H9 (cell line): ENCODE data around the gene BCAS3. TPM values are rescaled to one million over a fixed set of nuclear protein-coding genes. Genes with fewer than 3 reads are reported as not detected.

Experiments
- DNase-seq: peaks from one replicate; pipeline ENCODE4 v3.0.0-alpha.2; 2017
- H2AFZ ChIP-seq: one replicate; pipeline ENCODE4 v1.6.1; 2013; ENCODE audit warnings: mild to moderate bottlenecking, low read length, control low read depth, moderate library complexity
- H2AK5ac ChIP-seq: 2 replicates; pipeline ENCODE4 v1.6.1; 2013; ENCODE audit warnings: low read length, control low read depth, mixed read lengths; ENCODE audit not compliant: insufficient read length
- H2BK120ac ChIP-seq: one replicate; pipeline ENCODE4 v1.6.1; 2013; ENCODE audit warnings: low read depth, mild to moderate bottlenecking, low read length, control low read depth, inconsistent platforms; ENCODE audit not compliant: poor library complexity, severe bottlenecking
- H2BK12ac ChIP-seq: 2 replicates; pipeline ENCODE4 v1.6.1; 2013; ENCODE audit warnings: low read length, control low read depth, mixed read lengths, low read depth; ENCODE audit not compliant: insufficient read length
- H2BK15ac ChIP-seq: 2 replicates; pipeline ENCODE4 v1.6.1; 2013; ENCODE audit warnings: low read depth, low read length, control low read depth
- H2BK20ac ChIP-seq: one replicate; pipeline ENCODE4 v1.6.1; 2013; ENCODE audit warnings: low read depth, mild to moderate bottlenecking, low read length, control low read depth, inconsistent platforms; ENCODE audit not compliant: poor library complexity, severe bottlenecking
- H2BK5ac ChIP-seq: 2 replicates; pipeline ENCODE4 v1.6.1; 2013; ENCODE audit warnings: low read length, control low read depth, mixed read lengths; ENCODE audit not compliant: insufficient read length
- H3K14ac ChIP-seq: 2 replicates; pipeline ENCODE4 v1.6.1; 2013; ENCODE audit warnings: low read length, control low read depth; ENCODE audit not compliant: insufficient read depth
- H3K18ac ChIP-seq: 2 replicates; pipeline ENCODE4 v1.6.1; 2013; ENCODE audit warnings: low read depth, mild to moderate bottlenecking, mixed read lengths, low read length, control low read depth; ENCODE audit not compliant: insufficient read length
- H3K23ac ChIP-seq: 2 replicates; pipeline ENCODE4 v1.6.1; 2013; ENCODE audit warnings: low read length, control low read depth, mixed read lengths, low read depth; ENCODE audit not compliant: insufficient read length
- H3K23me2 ChIP-seq: 2 replicates; pipeline ENCODE4 v1.6.1; 2013; ENCODE audit warnings: low read depth, mild to moderate bottlenecking, mixed read lengths, low read length, control low read depth; ENCODE audit not compliant: insufficient read length, poor library complexity, severe bottlenecking
- H3K27ac ChIP-seq: 2 replicates; pipeline ENCODE4 v1.5.1; 2013; ENCODE audit warnings: low read length, control low read depth, mixed read lengths, low read depth; ENCODE audit not compliant: insufficient read length
- H3K27me3 ChIP-seq: 2 replicates; pipeline ENCODE4 v1.6.1; 2013; ENCODE audit warnings: low read length, control low read depth, inconsistent platforms; ENCODE audit not compliant: insufficient read depth
- H3K4ac ChIP-seq: 2 replicates; pipeline ENCODE4 v1.6.1; 2013; ENCODE audit warnings: low read depth, mild to moderate bottlenecking, control low read depth, inconsistent platforms, low read length, moderate library complexity
- H3K4me1 ChIP-seq: 2 replicates; pipeline ENCODE4 v1.6.1; 2013; ENCODE audit warnings: low read length, control low read depth, inconsistent platforms; ENCODE audit not compliant: insufficient read depth
- H3K4me2 ChIP-seq: 2 replicates; pipeline ENCODE4 v1.6.1; 2013; ENCODE audit warnings: low read length, control low read depth, mixed read lengths; ENCODE audit not compliant: insufficient read length, insufficient read depth
- H3K56ac ChIP-seq: 2 replicates; pipeline ENCODE4 v1.6.1; 2013; ENCODE audit warnings: low read depth, mild to moderate bottlenecking, mixed read lengths, low read length, control low read depth; ENCODE audit not compliant: insufficient read length
- H3K79me1 ChIP-seq: 2 replicates; pipeline ENCODE4 v1.6.1; 2013; ENCODE audit warnings: low read depth, mild to moderate bottlenecking, moderate library complexity, low read length, control low read depth, inconsistent platforms; ENCODE audit not compliant: insufficient read depth, poor library complexity, severe bottlenecking
- H3K79me2 ChIP-seq: 2 replicates; pipeline ENCODE4 v1.6.1; 2013; ENCODE audit warnings: low read length, control low read depth, inconsistent platforms; ENCODE audit not compliant: insufficient read depth
- H3K9ac ChIP-seq: 2 replicates; pipeline ENCODE4 v1.6.1; 2013; ENCODE audit warnings: low read length, control low read depth, mixed read lengths; ENCODE audit not compliant: insufficient read length; ENCODE audit errors: extremely low read depth
- H3K9me3 ChIP-seq: one replicate; pipeline ENCODE4 v1.6.1; 2013; ENCODE audit warnings: low read depth, low read length, inconsistent platforms; ENCODE audit not compliant: control insufficient read depth
- H3T11ph ChIP-seq: one replicate; pipeline ENCODE4 v1.6.1; 2013; ENCODE audit warnings: mild to moderate bottlenecking, low read length, control low read depth, inconsistent platforms
- H4K20me1 ChIP-seq: one replicate; pipeline ENCODE4 v1.6.1; 2013; ENCODE audit not compliant: control insufficient read depth, insufficient read length, insufficient read depth
- H4K5ac ChIP-seq: 2 replicates; pipeline ENCODE4 v1.6.1; 2013; ENCODE audit warnings: low read depth, mild to moderate bottlenecking, mixed read lengths, low read length, control low read depth; ENCODE audit not compliant: insufficient read length
- H4K8ac ChIP-seq: replicated peaks from 2 replicates; pipeline ENCODE4 v1.6.1; 2013; ENCODE audit warnings: low read length, control low read depth, mixed read lengths, low read depth; ENCODE audit not compliant: insufficient read length
- H4K91ac ChIP-seq: 2 replicates; pipeline ENCODE4 v1.6.1; 2013; ENCODE audit warnings: low read depth, mild to moderate bottlenecking, moderate library complexity, mixed read lengths, low read length, control low read depth; ENCODE audit not compliant: insufficient read length
- H3K27ac Mint-ChIP-seq, 3 experiments: 2 replicates in 2 of 3; 3 replicates in 1 of 3; pipeline ENCODE4 v1.8.0; 2020 to 2021; ENCODE audit warnings: mixed read lengths in 3 of 3, mild to moderate bottlenecking in 1 of 3, moderate library complexity in 1 of 3
- H3K27me3 Mint-ChIP-seq: 2 replicates; pipeline ENCODE4 v1.8.0; 2021; ENCODE audit warnings: low read depth, mild to moderate bottlenecking, moderate library complexity, mixed read lengths
- H3K36me3 Mint-ChIP-seq, 3 experiments: 2 replicates in 2 of 3; 3 replicates in 1 of 3; pipeline ENCODE4 v1.8.0; 2020 to 2021; ENCODE audit warnings: low read depth in 3 of 3, mixed read lengths in 3 of 3; ENCODE audit not compliant: insufficient read depth in 1 of 3
- H3K4me1 Mint-ChIP-seq, 2 experiments: 2 replicates each; pipeline ENCODE4 v1.8.0; 2020; ENCODE audit warnings: mixed read lengths in 2 of 2
- H3K4me3 Mint-ChIP-seq, 2 experiments: 2 replicates in 1 of 2; 3 replicates in 1 of 2; pipeline ENCODE4 v1.8.0; 2020 to 2021; ENCODE audit warnings: mild to moderate bottlenecking in 2 of 2, mixed read lengths in 2 of 2, moderate library complexity in 1 of 2
- H3K9me3 Mint-ChIP-seq, 2 experiments: 2 replicates in 1 of 2; 3 replicates in 1 of 2; pipeline ENCODE4 v1.8.0; 2020; ENCODE audit warnings: mild to moderate bottlenecking in 2 of 2, mixed read lengths in 2 of 2, moderate library complexity in 1 of 2
- WGBS: extraction: QIAGEN DNeasy Blood & Tissue Kit; methylation state at CpG from one replicate; pipeline ENCODE4 v1.1.7; 2013; ENCODE audit warnings: missing lambda C conversion rate, low lambda C conversion rate, mixed read lengths; ENCODE audit not compliant: insufficient read length; ENCODE audit errors: extremely low coverage; 5-methylcytosine and 5-hydroxymethylcytosine counted together
- total RNA-seq: library from RNA; stranded (reverse); gene quantifications from 2 replicates; pipeline ENCODE4 v1.2.1, GENCODE V29; 2021
- TF ChIP-seq, protein P1 (sequence below): fragments of 200-600 bp; sonication (generic); conservative IDR thresholded peaks from 3 replicates; pipeline ENCODE4 v1.8.0; 2021; ENCODE audit warnings: antibody characterized with exemption, mild to moderate bottlenecking

BCAS3 gene
- total RNA-seq, 1 experiment from 2014 or later: 22.4 TPM

GRCh38 chr17:61205401-61205800 lies 527.8 kb downstream of the BCAS3 start:
- no peak overlapping the region for H2BK5ac ChIP-seq
- no peak overlapping the region for H3K27ac ChIP-seq
- no peak overlapping the region for H3K4me2 ChIP-seq
- H3K4me1 ChIP-seq: no peaks in the 10 kb centered on the region
- Mint-ChIP-seq H3K27ac (no peak overlapping the region), H3K36me3 (no peaks in the 10 kb centered on the region), H3K4me1 (peaks cover 22% of the 10 kb centered on the region in 2 experiments), H3K4me3 (no peak overlapping the region), H3K9me3 (no peaks in the 10 kb centered on the region), H3K27me3 (no peaks in the 10 kb centered on the region)
- no CpG with 5 or more reads among the region's 3 CpGs for WGBS
- no peak overlapping the region for H3K23ac ChIP-seq
- H3T11ph ChIP-seq: no peak overlapping the region
- no peaks in the 10 kb centered on the region for H3K27me3 ChIP-seq
- no peaks in the 10 kb centered on the region for H3K23me2 ChIP-seq
- no peak overlapping the region for H3K14ac ChIP-seq
- H3K79me1 ChIP-seq: no peaks in the 10 kb centered on the region
- TF ChIP-seq, protein P1, sequence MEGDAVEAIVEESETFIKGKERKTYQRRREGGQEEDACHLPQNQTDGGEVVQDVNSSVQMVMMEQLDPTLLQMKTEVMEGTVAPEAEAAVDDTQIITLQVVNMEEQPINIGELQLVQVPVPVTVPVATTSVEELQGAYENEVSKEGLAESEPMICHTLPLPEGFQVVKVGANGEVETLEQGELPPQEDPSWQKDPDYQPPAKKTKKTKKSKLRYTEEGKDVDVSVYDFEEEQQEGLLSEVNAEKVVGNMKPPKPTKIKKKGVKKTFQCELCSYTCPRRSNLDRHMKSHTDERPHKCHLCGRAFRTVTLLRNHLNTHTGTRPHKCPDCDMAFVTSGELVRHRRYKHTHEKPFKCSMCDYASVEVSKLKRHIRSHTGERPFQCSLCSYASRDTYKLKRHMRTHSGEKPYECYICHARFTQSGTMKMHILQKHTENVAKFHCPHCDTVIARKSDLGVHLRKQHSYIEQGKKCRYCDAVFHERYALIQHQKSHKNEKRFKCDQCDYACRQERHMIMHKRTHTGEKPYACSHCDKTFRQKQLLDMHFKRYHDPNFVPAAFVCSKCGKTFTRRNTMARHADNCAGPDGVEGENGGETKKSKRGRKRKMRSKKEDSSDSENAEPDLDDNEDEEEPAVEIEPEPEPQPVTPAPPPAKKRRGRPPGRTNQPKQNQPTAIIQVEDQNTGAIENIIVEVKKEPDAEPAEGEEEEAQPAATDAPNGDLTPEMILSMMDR: no peak
- no peak overlapping the region for H2BK15ac ChIP-seq
- no peak overlapping the region for H3K56ac ChIP-seq
- H3K9ac ChIP-seq: no peak overlapping the region
- DNase-seq: no peak
- H2AK5ac ChIP-seq: no peak overlapping the region
- H2BK12ac ChIP-seq: no peak overlapping the region
- no peak overlapping the region for H2BK120ac ChIP-seq
- H2AFZ ChIP-seq: no peak overlapping the region
- H3K9me3 ChIP-seq: no peaks in the 10 kb centered on the region
- H4K8ac ChIP-seq: no peak overlapping the region
- H4K20me1 ChIP-seq: no peaks in the 10 kb centered on the region
- no peaks in the 10 kb centered on the region for H3K79me2 ChIP-seq
- H3K4ac ChIP-seq: no peak overlapping the region
- H2BK20ac ChIP-seq: no peak overlapping the region
- H4K91ac ChIP-seq: no peak overlapping the region
- H3K18ac ChIP-seq: no peak overlapping the region
- H4K5ac ChIP-seq: no peak overlapping the region
